IPS-15b (cell line): ENCODE results near the gene KRTAP10-3.

ENCODE experiments used
- H3K27me3 ChIP-seq: one replicate; pipeline ENCODE4 v1.6.1; 2013; ENCODE audit warnings: low read length; ENCODE audit not compliant: control insufficient read depth, insufficient read depth
- H3K36me3 ChIP-seq: one replicate; pipeline ENCODE4 v1.6.1; 2013; ENCODE audit warnings: low read length; ENCODE audit not compliant: control insufficient read depth, insufficient read depth
- H3K4me1 ChIP-seq: one replicate; pipeline ENCODE4 v1.6.1; 2013; ENCODE audit warnings: mild to moderate bottlenecking, low read length; ENCODE audit not compliant: control insufficient read depth, insufficient read depth
- H3K4me3 ChIP-seq: one replicate; pipeline ENCODE4 v1.5.1; 2013; ENCODE audit warnings: low read depth, low read length
- H3K9ac ChIP-seq: one replicate; pipeline ENCODE4 v1.6.1; 2013; ENCODE audit warnings: low read depth, mild to moderate bottlenecking, low read length
- H3K9me3 ChIP-seq: one replicate; pipeline ENCODE4 v1.6.1; 2013; ENCODE audit warnings: mild to moderate bottlenecking, low read length; ENCODE audit not compliant: control insufficient read depth, insufficient read depth

The KRTAP10-3 gene

DNA sequence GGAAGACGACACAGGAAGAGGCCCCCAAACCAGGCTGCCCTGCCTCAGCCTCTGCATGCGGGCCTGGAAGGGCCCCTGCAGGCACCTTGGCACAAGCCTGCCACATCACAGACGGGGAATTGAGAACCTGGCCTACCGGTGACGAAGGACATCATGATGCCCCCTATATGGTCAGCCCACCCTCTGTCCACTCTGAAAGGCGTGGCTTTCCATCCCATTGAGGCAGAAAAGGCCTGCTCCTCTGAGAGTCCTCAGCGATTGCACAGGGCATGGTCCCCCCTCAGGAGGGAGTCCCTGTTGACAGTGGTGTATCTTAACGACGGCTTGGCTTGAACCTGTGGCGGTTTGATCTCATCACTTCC is 30.0 kb downstream of the KRTAP10-3 start:
- Histone ChIP-seq H3K27me3 (no peaks in the 10 kb centered on the region), H3K4me3 (no peak overlapping the region), H3K36me3 (no peaks in the 10 kb centered on the region), H3K9ac (no peak overlapping the region), H3K4me1 (no peaks in the 10 kb centered on the region), H3K9me3 (no peaks in the 10 kb centered on the region)

- Histone ChIP-seq H3K9me3 (no peaks in the 10 kb centered on the region), H3K27me3 (no peaks in the 10 kb centered on the region), H3K36me3 (no peaks in the 10 kb centered on the region), H3K9ac (no peak overlapping the region), H3K4me1 (no peaks in the 10 kb centered on the region), H3K4me3 (no peak overlapping the region)
These were observed 30.5 kb downstream of the KRTAP10-3 start for GRCh38 chr21:44527983-44528633.

DNA sequence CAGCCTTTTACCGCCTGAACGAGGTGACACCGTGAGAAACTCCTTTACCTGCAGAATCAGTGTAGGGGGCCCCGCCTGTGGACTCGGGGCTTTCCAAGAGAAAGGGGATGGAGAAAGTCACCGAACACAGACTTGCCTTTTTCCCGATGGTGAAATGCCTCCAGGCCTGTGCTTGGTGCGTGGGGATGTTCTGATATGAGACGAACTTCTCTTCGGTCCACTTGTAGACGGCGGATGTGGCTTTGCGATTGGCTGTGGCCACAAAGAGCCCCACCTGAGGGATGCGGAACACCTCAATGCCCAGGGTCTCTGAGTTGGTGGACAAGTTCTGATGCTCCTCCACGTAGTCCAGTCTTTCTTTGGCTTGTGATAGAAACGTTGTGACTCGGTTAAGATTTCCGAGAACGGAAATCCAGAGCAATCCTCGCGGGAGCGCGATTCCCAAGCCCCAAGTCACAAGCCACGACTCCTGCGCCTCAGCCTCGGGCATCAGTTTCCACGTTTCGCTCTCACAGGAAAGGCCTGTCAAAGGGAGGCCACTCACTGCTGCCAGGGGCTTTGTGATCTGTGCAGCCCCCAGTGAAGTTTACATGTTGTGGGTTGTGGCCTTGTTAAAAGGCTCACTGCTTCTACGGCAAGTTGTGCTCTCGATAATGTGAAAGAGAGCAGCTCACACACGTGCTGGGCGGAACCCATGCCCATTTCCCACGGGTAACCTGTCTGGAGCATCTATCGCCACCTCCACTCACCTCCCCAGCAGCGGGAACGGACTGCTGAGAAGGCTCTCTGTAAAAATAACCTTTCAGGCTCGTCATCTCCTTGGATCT is 31.2 kb downstream of the KRTAP10-3 start:
- Histone ChIP-seq H3K27me3 (no peaks in the 10 kb centered on the region), H3K9me3 (no peaks in the 10 kb centered on the region), H3K4me3 (no peak overlapping the region), H3K4me1 (no peaks in the 10 kb centered on the region), H3K9ac (no peak overlapping the region), H3K36me3 (no peaks in the 10 kb centered on the region)

DNA sequence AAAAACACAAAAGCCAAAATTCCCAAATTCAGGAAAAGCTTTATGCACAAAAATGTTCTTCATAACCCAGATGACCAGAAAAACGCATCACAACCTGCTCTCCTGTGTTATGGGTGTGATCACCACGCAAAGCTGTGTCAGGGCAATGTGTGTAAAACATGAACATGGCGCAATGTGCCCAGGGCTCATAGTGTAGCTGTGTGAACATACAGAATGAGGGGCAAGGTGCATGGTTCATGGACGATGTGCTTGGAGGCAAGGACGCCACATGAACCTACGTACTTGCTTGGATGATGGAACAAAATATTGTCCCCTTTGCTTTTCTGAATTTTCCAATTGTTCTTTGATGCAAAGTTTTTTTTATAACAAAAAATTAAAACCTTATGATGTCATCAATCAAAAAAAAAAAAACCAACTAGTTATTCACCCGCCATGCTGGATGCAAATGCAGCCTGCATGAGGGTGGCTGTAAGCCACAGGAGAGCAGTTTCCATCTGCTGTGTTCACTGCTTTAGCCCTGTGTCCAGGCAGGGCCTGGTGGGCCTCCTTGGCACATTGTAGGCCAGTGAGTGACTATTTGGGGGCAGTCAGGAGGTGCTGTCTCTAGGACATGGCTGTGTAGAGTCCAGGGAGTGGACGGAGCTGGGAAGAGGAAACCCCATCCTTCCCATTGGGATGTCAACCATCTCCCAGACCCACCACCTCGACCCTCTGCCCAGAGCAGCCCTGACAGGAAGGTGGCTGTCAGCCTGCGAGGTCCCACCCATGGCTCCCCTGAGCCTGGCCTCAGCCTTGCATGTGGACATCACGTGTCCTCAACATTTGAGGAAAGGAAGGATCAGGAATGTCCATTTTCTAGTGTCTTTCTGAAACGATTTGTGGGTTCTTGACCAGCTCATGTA is 32.2 kb downstream of the KRTAP10-3 start:
- no peak overlapping the region for H3K9ac ChIP-seq
- no peaks in the 10 kb centered on the region for H3K9me3 ChIP-seq
- no peak overlapping the region for H3K4me3 ChIP-seq
- no peaks in the 10 kb centered on the region for H3K27me3 ChIP-seq
- H3K36me3 ChIP-seq = peaks cover 3% of the 10 kb centered on the region
- no peaks in the 10 kb centered on the region for H3K4me1 ChIP-seq

DNA sequence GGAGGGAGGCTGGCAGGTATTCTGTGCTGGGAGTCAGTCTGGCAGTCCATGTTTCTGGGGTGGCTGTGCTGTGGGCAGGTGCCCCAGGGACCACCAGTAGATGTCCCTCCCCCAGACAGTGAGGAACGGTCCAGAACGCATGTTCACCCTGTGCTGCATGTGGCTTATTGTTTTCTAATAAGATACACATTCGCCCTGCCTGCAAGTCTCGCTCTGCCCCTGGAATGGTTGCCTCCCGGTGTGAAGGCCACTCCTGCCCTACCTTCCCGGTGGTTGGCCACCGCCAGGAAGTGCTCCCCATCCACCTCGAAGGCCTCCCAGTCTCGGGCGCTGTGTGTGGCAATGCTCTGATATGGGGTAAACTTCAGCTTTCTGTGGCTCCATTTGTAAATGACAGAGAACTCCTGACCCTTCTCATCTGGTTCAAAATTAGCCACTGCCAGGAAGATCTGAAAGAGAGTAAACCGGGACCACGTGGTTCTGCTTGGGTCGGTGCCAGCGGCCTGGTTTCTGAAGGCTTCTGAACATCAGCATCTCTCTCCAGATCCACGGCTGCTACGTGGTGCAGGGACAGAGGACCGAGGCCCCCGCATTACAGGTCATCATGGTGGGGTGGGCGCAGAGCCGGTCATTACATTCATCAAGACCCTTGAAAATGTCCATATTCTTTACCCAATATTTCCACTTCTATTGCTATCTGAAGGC is 33.1 kb downstream of the KRTAP10-3 start:
- H3K9me3 ChIP-seq = no peaks in the 10 kb centered on the region
- H3K36me3 ChIP-seq = peaks cover 5% of the 10 kb centered on the region
- H3K27me3 ChIP-seq = no peaks in the 10 kb centered on the region
- H3K4me1 ChIP-seq = no peaks in the 10 kb centered on the region
- no peak overlapping the region for H3K4me3 ChIP-seq
- H3K9ac ChIP-seq = no peak overlapping the region

GRCh38 chr21:44524414-44525371 is 33.9 kb downstream of the KRTAP10-3 start:
- no peak overlapping the region for H3K4me3 ChIP-seq
- no peaks in the 10 kb centered on the region for H3K9me3 ChIP-seq
- H3K27me3 ChIP-seq = no peaks in the 10 kb centered on the region
- no peak overlapping the region for H3K9ac ChIP-seq
- H3K4me1 ChIP-seq = no peaks in the 10 kb centered on the region
- peaks cover 5% of the 10 kb centered on the region for H3K36me3 ChIP-seq

GRCh38 chr21:44523567-44524413 is 34.8 kb downstream of the KRTAP10-3 start:
- peaks cover 5% of the 10 kb centered on the region for H3K36me3 ChIP-seq

DNA sequence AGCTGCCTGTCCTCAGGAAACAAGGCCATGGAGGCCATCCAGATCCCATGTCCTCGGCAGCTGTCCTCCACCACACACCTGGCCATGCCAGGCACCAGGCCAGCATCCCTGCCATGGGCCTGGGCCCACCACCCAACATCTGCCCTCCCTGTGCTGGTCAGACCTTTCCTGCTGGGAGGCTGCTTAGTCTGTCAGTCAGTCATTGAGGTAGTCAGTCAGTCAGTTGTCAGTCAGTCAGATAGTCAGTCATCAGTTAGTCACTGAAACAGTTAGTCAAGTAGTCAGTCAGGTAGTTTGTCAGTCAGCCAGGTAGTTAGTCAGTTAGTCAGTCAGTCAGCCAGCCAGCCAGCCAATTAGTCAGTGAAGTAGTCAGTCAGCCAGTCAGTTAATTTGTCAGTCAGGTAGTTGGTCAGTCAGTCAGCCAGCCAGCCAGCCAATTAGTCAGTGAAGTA is 35.8 kb downstream of the KRTAP10-3 start:
- H3K4me1 ChIP-seq = no peaks in the 10 kb centered on the region
- H3K36me3 ChIP-seq = peaks cover 5% of the 10 kb centered on the region
- H3K9me3 ChIP-seq = no peaks in the 10 kb centered on the region

More at GRCh38 chr21:44523567-44524413, 34.8 kb downstream of the KRTAP10-3 start:
- H3K9ac ChIP-seq = no peak overlapping the region
- no peak overlapping the region for H3K4me3 ChIP-seq
- H3K4me1 ChIP-seq = no peaks in the 10 kb centered on the region
- H3K9me3 ChIP-seq = no peaks in the 10 kb centered on the region
- H3K27me3 ChIP-seq = no peaks in the 10 kb centered on the region

GRCh38 chr21:44521928-44522752 is 36.5 kb downstream of the KRTAP10-3 start:
- Histone ChIP-seq H3K36me3 (peaks cover 5% of the 10 kb centered on the region), H3K9me3 (no peaks in the 10 kb centered on the region), H3K9ac (no peak overlapping the region), H3K27me3 (no peaks in the 10 kb centered on the region), H3K4me3 (no peak overlapping the region), H3K4me1 (no peaks in the 10 kb centered on the region)

More for the DNA sequence above, 35.8 kb downstream of the KRTAP10-3 start:
- H3K27me3 ChIP-seq = no peaks in the 10 kb centered on the region
- H3K4me3 ChIP-seq = no peak overlapping the region
- no peak overlapping the region for H3K9ac ChIP-seq
